ENCODE results near the gene CFAP99. TPM values are rescaled to one million over a fixed set of nuclear protein-coding genes. Genes with fewer than 3 reads are reported as not detected.

CFAP99 gene
- total and polyA plus RNA-seq, 9 of the 15 experiments (the other 6 are each of a cell fraction or from before 2014, with no cell fraction given) = 0.07 to 0.18 (median 0.09) TPM; not detected in 6

GRCh38 chr4:2462992-2463762, 44.4 kb downstream of the CFAP99 start:
- in situ Hi-C loops (cut with MboI) = no loop called here
- Histone ChIP-seq H3K9me3 (replicated peaks; ENCODE audit: control insufficient read depth, insufficient read depth, low read depth, low read length) (no peaks in the 10 kb centered on the region), H4K20me1 (replicated peaks; ENCODE audit: control insufficient read depth, insufficient read depth, low read length) (no peaks in the 10 kb centered on the region), H3K9ac (ENCODE audit: insufficient read depth in 1 of 2, low read depth in 2 of 2, low read length in 2 of 2) (peak overlapping the region in 1 of 2 experiments; percentile 89; a peak in 2 of 4 replicates), H3K9me1 (ENCODE audit: control insufficient read depth, insufficient read depth, low read length) (no peaks in the 10 kb centered on the region), H3K36me3 (ENCODE audit: control insufficient read depth, insufficient read depth, low read length) (no peaks in the 10 kb centered on the region; the same call in 2 of the 3 replicates), H3K4me1 (replicated peaks in 1 of 2; ENCODE audit: control insufficient read depth in 2 of 2, insufficient read depth in 2 of 2, low read length in 2 of 2) (peaks cover 17 to 61% of the 10 kb centered on the region in 2 experiments; a peak in 4 of 5 replicates), H3K4me2 (ENCODE audit: insufficient read depth, low read length) (peak overlapping the region; percentile 20; the same call in 1 of the 2 replicates), H3K27ac (ENCODE audit: extremely low read depth, low read depth, low read length) (no peak overlapping the region), H3K4me3 (peak overlapping the region; percentile 48), H3K27me3 (ENCODE audit: control insufficient read depth in 2 of 2, insufficient read depth in 2 of 2, low read length in 2 of 2) (peaks cover 12 to 21% of the 10 kb centered on the region in 2 experiments; a peak in 4 of 5 replicates), H2AFZ (ENCODE audit: low read depth, low read length) (0 out of 2 replicates have a peak overlapping the region, but pooled peaks have one; percentile 46), H3K79me2 (ENCODE audit: control insufficient read depth, insufficient read depth, low read length) (peaks cover 8% of the 10 kb centered on the region)
- BruUV-seq (replicated peaks) = no TSS peak
- intact Hi-C loops (cut with micrococcal nuclease) = no loop called here
- ATAC-seq (no peak), DNase-seq (ENCODE audit: extremely low read depth in 1 of 4, low spot score in 3 of 4) (no peak), FAIRE-seq (no peak)
- ChIA-PET POLR2A (interaction anchor here (0.8 kb wide), 1 partner anchor 10 kb away, joined by 3 read pairs; no protein-coding TSS in a partner anchor), CTCF (ENCODE audit: low intra/inter-chr PET ratio) (interaction anchor here (2.4 kb wide), 1 partner anchor 243 kb away, joined by 19 read pairs; no protein-coding TSS in a partner anchor)
- WGBS (ENCODE audit: insufficient coverage, low coverage, missing lambda C conversion rate) = 71% methylated on average over 18 of the region's 35 CpGs
- TF ChIP-seq HDAC8 (tag; IDR thresholded peaks at IDR 0.05) (no peak), MCM2 (IDR thresholded peaks at IDR 0.05; ENCODE audit: low read depth) (no peak), RBM34 (IDR thresholded peaks at IDR 0.05; ENCODE audit: borderline replicate concordance, insufficient read depth, low read length) (no peak), FOS (IDR thresholded peaks at IDR 0.05; ENCODE audit: extremely low read depth, insufficient read length) (no peak), ZFP30 (CRISPR knock-in tag; IDR thresholded peaks at IDR 0.05; ENCODE audit: borderline replicate concordance) (no peak), ZFP36 (IDR thresholded peaks at IDR 0.05; ENCODE audit: low read depth, low read length, partially characterized antibody) (no peak), TFAM (CRISPR knock-in tag; conservative IDR thresholded peaks at IDR 0.05) (no peak), ZNF282 (CRISPR knock-in tag; IDR thresholded peaks at IDR 0.05) (no peak), ZNF639 (CRISPR knock-in tag; conservative IDR thresholded peaks at IDR 0.05 in 1 of 2, IDR thresholded peaks at IDR 0.05 in 1 of 2) (0 out of 4 replicates have a peak, but pooled peaks of 1 of the 2 experiments have one; percentile 8), STAT5B (CRISPR knock-in tag; IDR thresholded peaks at IDR 0.05) (no peak), MYC (IDR thresholded peaks at IDR 0.05; ENCODE audit: low read depth, low read length) (no peak), MYC (CRISPR knock-in tag; IDR thresholded peaks at IDR 0.05; ENCODE audit: borderline replicate concordance, low read depth) (no peak)
- TF ChIP-seq, protein P1, sequence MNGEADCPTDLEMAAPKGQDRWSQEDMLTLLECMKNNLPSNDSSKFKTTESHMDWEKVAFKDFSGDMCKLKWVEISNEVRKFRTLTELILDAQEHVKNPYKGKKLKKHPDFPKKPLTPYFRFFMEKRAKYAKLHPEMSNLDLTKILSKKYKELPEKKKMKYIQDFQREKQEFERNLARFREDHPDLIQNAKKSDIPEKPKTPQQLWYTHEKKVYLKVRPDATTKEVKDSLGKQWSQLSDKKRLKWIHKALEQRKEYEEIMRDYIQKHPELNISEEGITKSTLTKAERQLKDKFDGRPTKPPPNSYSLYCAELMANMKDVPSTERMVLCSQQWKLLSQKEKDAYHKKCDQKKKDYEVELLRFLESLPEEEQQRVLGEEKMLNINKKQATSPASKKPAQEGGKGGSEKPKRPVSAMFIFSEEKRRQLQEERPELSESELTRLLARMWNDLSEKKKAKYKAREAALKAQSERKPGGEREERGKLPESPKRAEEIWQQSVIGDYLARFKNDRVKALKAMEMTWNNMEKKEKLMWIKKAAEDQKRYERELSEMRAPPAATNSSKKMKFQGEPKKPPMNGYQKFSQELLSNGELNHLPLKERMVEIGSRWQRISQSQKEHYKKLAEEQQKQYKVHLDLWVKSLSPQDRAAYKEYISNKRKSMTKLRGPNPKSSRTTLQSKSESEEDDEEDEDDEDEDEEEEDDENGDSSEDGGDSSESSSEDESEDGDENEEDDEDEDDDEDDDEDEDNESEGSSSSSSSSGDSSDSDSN (IDR thresholded peaks at IDR 0.05; ENCODE audit: borderline replicate concordance in 1 of 2, low read depth in 2 of 2, low read length in 2 of 2) = 0 out of 4 replicates have a peak, but pooled peaks of 1 of the 2 experiments have one; percentile 3
- TF ChIP-seq, protein P2, sequence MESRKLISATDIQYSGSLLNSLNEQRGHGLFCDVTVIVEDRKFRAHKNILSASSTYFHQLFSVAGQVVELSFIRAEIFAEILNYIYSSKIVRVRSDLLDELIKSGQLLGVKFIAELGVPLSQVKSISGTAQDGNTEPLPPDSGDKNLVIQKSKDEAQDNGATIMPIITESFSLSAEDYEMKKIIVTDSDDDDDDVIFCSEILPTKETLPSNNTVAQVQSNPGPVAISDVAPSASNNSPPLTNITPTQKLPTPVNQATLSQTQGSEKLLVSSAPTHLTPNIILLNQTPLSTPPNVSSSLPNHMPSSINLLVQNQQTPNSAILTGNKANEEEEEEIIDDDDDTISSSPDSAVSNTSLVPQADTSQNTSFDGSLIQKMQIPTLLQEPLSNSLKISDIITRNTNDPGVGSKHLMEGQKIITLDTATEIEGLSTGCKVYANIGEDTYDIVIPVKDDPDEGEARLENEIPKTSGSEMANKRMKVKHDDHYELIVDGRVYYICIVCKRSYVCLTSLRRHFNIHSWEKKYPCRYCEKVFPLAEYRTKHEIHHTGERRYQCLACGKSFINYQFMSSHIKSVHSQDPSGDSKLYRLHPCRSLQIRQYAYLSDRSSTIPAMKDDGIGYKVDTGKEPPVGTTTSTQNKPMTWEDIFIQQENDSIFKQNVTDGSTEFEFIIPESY (CRISPR knock-in tag; IDR thresholded peaks at IDR 0.05) = peak; percentile 88

Data from K562 (cell line).